Vagina (tissue), 2 donors: ENCODE data around the gene R3HDM2.

ENCODE experiments used
- CTCF ChIP-seq, 3 experiments: fragments of 450-650 bp in 2 of 3; fragments of 200-600 bp in 1 of 3; sonication (generic) in 1 of 3; IDR thresholded peaks; one replicate each; pipeline ENCODE4 v1.5.1; 2017 to 2019; ENCODE audit warnings: antibody characterized with exemption in 3 of 3, mild to moderate bottlenecking in 2 of 3, moderate library complexity in 2 of 3
- POLR2A ChIP-seq, 2 donors: fragments of 450-650 bp; IDR thresholded peaks; one replicate each; pipeline ENCODE4 v1.6.1; 2017; ENCODE audit warnings: antibody characterized with exemption in 2 of 2, mild to moderate bottlenecking in 2 of 2, moderate library complexity in 2 of 2
- POLR2AphosphoS5 ChIP-seq, 2 donors: sonication (generic); formaldehyde crosslinking; IDR thresholded peaks; one replicate each; pipeline ENCODE4 v1.9.0; 2017; ENCODE audit warnings: antibody characterized with exemption in 2 of 2, mild to moderate bottlenecking in 2 of 2, low read depth in 1 of 2; ENCODE audit not compliant: insufficient read depth in 1 of 2

- TF ChIP-seq CTCF (IDR thresholded peaks at IDR 0.05): no peak
- no peak for TF ChIP-seq POLR2A (IDR thresholded peaks at IDR 0.05)
- TF ChIP-seq POLR2AphosphoS5 (IDR thresholded peaks at IDR 0.05; ENCODE audit: insufficient read depth in 1 of 2, low read depth in 1 of 2): no peak
These were observed 197.2 kb downstream of the R3HDM2 start for GRCh38 chr12:57233357-57234232.
